Inferior parietal cortex (tissue), 1 donor: ENCODE measurements around the gene GRK5.

Source experiments
- DNase-seq: peaks from one replicate; pipeline ENCODE4 v3.0.0-alpha.2; 2016; ENCODE audit errors: extremely low spot score

The GRK5 gene

GRCh38 chr10:119316002-119316358, 108.6 kb downstream of the GRK5 start:
- no peak for DNase-seq

- DNase-seq, result no peak
Observed at GRCh38 chr10:119316729-119317097, 109.3 kb downstream of the GRK5 start.

GRCh38 chr10:119318411-119319160, 111.2 kb downstream of the GRK5 start:
- DNase-seq, result no peak

GRCh38 chr10:119319161-119319919, 112.0 kb downstream of the GRK5 start:
- no peak for DNase-seq

GRCh38 chr10:119319920-119320258, 112.5 kb downstream of the GRK5 start:
- DNase-seq, result no peak

GRCh38 chr10:119320981-119321380, 113.6 kb downstream of the GRK5 start:
- no peak for DNase-seq

- DNase-seq, result no peak
Observed at GRCh38 chr10:119323085-119324016, 116.0 kb downstream of the GRK5 start.

GRCh38 chr10:119325131-119325530, 117.8 kb downstream of the GRK5 start:
- no peak for DNase-seq

GRCh38 chr10:119326167-119326566, 118.8 kb downstream of the GRK5 start:
- no peak for DNase-seq

- no peak for DNase-seq
Observed at GRCh38 chr10:119327096-119327745, 119.8 kb downstream of the GRK5 start.

- DNase-seq, result no peak
Observed at GRCh38 chr10:119328223-119328622, 120.9 kb downstream of the GRK5 start.

- no peak for DNase-seq
Observed at GRCh38 chr10:119330342-119330741, 123.0 kb downstream of the GRK5 start.

GRCh38 chr10:119331061-119331460, 123.7 kb downstream of the GRK5 start:
- no peak for DNase-seq

- DNase-seq, result no peak
Observed at GRCh38 chr10:119333146-119333792, 125.9 kb downstream of the GRK5 start.

GRCh38 chr10:119335671-119336353, 128.4 kb downstream of the GRK5 start:
- DNase-seq, result no peak

GRCh38 chr10:119336599-119336998, 129.2 kb downstream of the GRK5 start:
- DNase-seq, result no peak

GRCh38 chr10:119337223-119337622, 129.9 kb downstream of the GRK5 start:
- DNase-seq, result no peak

GRCh38 chr10:119337796-119338432, 130.5 kb downstream of the GRK5 start:
- no peak for DNase-seq

- DNase-seq, result no peak
Observed at GRCh38 chr10:119339109-119339508, 131.7 kb downstream of the GRK5 start.

- DNase-seq, result no peak
Observed at GRCh38 chr10:119340893-119341458, 133.6 kb downstream of the GRK5 start.
